HG03460 (cell line): ENCODE measurements around the gene SLFNL1.

Experiments used
- ATAC-seq: cut with Tn5 transposase; IDR thresholded peaks from one replicate; pipeline ENCODE4 v1.9.1; 2021; ENCODE audit not compliant: unreplicated experiment

Gene SLFNL1

DNA sequence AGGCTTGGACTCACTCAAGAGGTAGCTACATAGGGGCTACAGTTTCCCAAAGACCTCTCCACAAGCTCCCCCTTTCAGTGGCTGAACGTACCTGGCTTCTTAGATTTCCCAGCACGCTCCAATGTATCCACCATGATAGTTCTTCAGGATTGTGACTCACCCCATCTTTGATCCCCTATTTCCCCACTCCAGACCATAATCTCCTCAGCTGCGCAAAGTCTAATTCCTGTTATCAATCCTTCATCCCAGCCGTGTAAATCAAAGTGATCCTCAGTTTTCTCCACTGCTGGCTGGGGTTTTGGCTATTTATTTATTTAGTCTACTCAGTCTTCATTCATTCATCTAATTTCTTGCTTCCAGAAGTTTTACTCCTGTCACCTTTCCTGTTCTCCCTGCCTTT is 55.1 kb downstream of the SLFNL1 start:
- no peak for ATAC-seq
